Esophagus squamous epithelium (tissue), 5 donors: Measurements from ENCODE around the gene ARHGEF1. TPM values are rescaled to one million over a fixed set of nuclear protein-coding genes. Genes with fewer than 3 reads are reported as not detected.

Source experiments
- DNase-seq: peaks from one replicate; lab custom pipeline; 2025; lab: John Stamatoyannopoulos, UW
- H3K27ac ChIP-seq, 4 donors: fragments of 200-600 bp; sonication (generic); one replicate each; pipeline ENCODE4 v1.5.1; 2016 to 2019; ENCODE audit warnings: mild to moderate bottlenecking in 1 of 4
- H3K27me3 ChIP-seq, 4 donors: fragments of 200-600 bp; sonication (generic); 1 replicate in 3 of 4; 2 replicates in 1 of 4; pipeline versions ENCODE4 v1.5.1 to v1.6.0; 2017 to 2021; ENCODE audit warnings: antibody characterized with exemption in 1 of 4
- H3K36me3 ChIP-seq, 3 donors: fragments of 200-600 bp; sonication (generic); one replicate each; pipeline ENCODE4 v1.5.1; 2016 to 2019
- H3K4me1 ChIP-seq, 3 donors: fragments of 200-600 bp; sonication (generic); one replicate each; pipeline ENCODE4 v1.5.1; 2017 to 2019
- H3K4me3 ChIP-seq, 4 donors: fragments of 200-600 bp; sonication (generic); 1 replicate in 3 of 4; 2 replicates in 1 of 4; pipeline ENCODE4 v1.5.1; 2016 to 2019; ENCODE audit warnings: mild to moderate bottlenecking in 2 of 4, moderate library complexity in 1 of 4
- H3K9me3 ChIP-seq, 3 donors: fragments of 200-600 bp; sonication (generic); one replicate each; pipeline ENCODE4 v1.5.1; 2016 to 2019
- CTCF ChIP-seq, 6 experiments: fragments of 450-650 bp in 4 of 6; fragments of 200-600 bp in 2 of 6; sonication (generic) in 2 of 6; IDR thresholded peaks; one replicate each; pipeline ENCODE4 v1.5.1; 2016 to 2019; ENCODE audit warnings: antibody characterized with exemption in 6 of 6, mild to moderate bottlenecking in 4 of 6, moderate library complexity in 4 of 6
- POLR2A ChIP-seq, 4 donors: fragments of 450-650 bp; IDR thresholded peaks; one replicate each; pipeline ENCODE4 v1.6.1; 2017; ENCODE audit warnings: antibody characterized with exemption in 4 of 4, mild to moderate bottlenecking in 4 of 4, moderate library complexity in 3 of 4
- WGBS, 2 donors: methylation state at CpG; one replicate each; pipeline ENCODE4 v1.1.5; 2018; 5-methylcytosine and 5-hydroxymethylcytosine counted together
- intact Hi-C: fragments of 100-400 bp; cut with DNase I; formaldehyde crosslinking; loops from one replicate; pipeline ENCODE4 v1.15.0; 2022
- total RNA-seq, 4 donors: library from RNA; depleted of rRNA; stranded (reverse); fragments of >200 nt; gene quantifications; one replicate each; pipeline ENCODE4 v1.1.0, GENCODE V29; 2016
- donor health status: DM: yes; HTN: yes; CAD: no.

ARHGEF1 gene
- total RNA-seq, 4 donors from 2014 or later = 31.0 to 59.5 (median 56.2) TPM

- intact Hi-C loops = no loop called here
- no peak for DNase-seq
- TF ChIP-seq CTCF (IDR thresholded peaks at IDR 0.05) = no peak
- no peak for TF ChIP-seq POLR2A (IDR thresholded peaks at IDR 0.05)
- Histone ChIP-seq H3K9me3 (no peaks in the 10 kb centered on the region), H3K36me3 (no peaks in the 10 kb centered on the region), H3K4me3 (no peak overlapping the region), H3K27me3 (peaks cover 6 to 71% (median 13%) of the 10 kb centered on the region in 4 donors), H3K27ac (no peak overlapping the region), H3K4me1 (peaks cover 7 to 24% (median 11%) of the 10 kb centered on the region in 3 donors)
- WGBS, 2 donors = 80 to 96% methylated on average over 5 to 8 of the region's 9 CpGs
Observed at GRCh38 chr19:41941410-41942202, 58.6 kb downstream of the ARHGEF1 start.

- DNase-seq = no peak
- TF ChIP-seq CTCF (IDR thresholded peaks at IDR 0.05) (no peak), POLR2A (IDR thresholded peaks at IDR 0.05) (no peak)
- Histone ChIP-seq H3K27ac (no peak overlapping the region), H3K4me1 (peaks cover 7 to 22% (median 11%) of the 10 kb centered on the region in 3 donors), H3K4me3 (no peak overlapping the region), H3K36me3 (no peaks in the 10 kb centered on the region), H3K9me3 (no peaks in the 10 kb centered on the region), H3K27me3 (peaks cover 6 to 44% (median 13%) of the 10 kb centered on the region in 4 donors)
- 20 to 64% methylated on average over 1 to 2 of the region's 2 CpGs for WGBS, 2 donors
- intact Hi-C loops = no loop called here
Observed at GRCh38 chr19:41944336-41944735, 61.4 kb downstream of the ARHGEF1 start.

DNA sequence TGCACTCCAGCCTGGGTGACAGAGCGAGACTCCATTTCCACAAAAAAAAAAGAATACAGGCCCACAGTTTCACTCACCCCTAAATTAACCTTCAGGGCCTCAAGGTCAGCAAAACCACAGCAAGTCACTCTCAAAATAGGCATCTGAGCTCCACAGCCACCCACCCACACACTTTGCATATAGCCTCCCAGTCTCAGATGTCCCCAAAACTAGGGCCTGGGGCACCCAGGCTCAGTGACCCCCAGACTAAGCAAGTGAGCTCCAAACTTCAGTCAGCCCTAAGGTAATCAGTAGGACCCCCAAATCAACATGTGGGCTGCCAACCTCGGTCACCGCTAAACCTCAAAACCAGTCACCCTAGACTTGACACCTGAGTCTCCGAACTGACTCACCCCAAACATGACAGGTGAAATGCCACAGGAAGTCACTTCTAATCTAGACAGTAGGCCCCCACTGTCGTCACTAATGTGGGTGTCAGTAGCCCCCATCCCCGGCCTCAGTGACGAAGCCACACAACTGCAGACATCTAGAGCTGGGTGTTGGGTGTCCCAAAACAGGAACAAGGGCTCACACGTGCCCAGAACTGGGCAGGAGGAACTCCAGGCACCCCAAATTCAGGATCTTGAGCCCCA is 62.3 kb downstream of the ARHGEF1 start:
- Histone ChIP-seq H3K27ac (peak overlapping the region in 1 of 4 donors; percentile 55), H3K4me1 (peaks cover 5 to 15% (median 7%) of the 10 kb centered on the region in 3 donors), H3K27me3 (peaks cover 4 to 35% (median 8%) of the 10 kb centered on the region in 4 donors), H3K4me3 (no peak overlapping the region), H3K36me3 (no peaks in the 10 kb centered on the region), H3K9me3 (no peaks in the 10 kb centered on the region)
- intact Hi-C loops = no loop called here
- DNase-seq = peak; percentile 34
- 69 to 82% methylated on average over 3 to 8 of the region's 8 CpGs for WGBS, 2 donors
- no peak for TF ChIP-seq CTCF (IDR thresholded peaks at IDR 0.05)
- no peak for TF ChIP-seq POLR2A (IDR thresholded peaks at IDR 0.05)

DNA sequence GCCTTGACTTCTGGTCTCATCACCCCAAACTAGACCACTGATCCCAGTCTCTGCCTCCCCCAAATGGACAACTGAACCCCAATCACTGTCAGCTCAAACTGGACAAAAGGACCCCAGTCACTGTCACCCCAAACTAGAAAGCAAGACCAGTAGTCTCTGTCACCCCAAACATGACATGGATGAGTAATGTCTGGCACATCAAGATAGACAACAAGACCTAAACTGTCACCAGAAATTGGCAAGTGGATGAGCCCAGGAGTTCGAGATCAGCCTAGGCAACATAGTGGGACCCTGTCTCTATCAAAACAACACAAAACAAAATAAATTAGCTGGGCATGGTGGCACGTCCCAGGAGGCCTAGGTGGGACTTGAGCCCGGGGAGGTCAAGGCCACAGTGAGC is 64.1 kb downstream of the ARHGEF1 start:
- H3K27ac ChIP-seq = no peak overlapping the region
- no peaks in the 10 kb centered on the region for H3K36me3 ChIP-seq
- no peak for DNase-seq
- TF ChIP-seq CTCF (IDR thresholded peaks at IDR 0.05) (no peak), POLR2A (IDR thresholded peaks at IDR 0.05) (no peak)
- H3K4me3 ChIP-seq = no peak overlapping the region
- intact Hi-C loops = no loop called here
- WGBS, 2 donors = 77 to 81% methylated on average over 3 of the region's 3 CpGs
- H3K27me3 ChIP-seq = peaks cover 0 to 16% (median 0%) of the 10 kb centered on the region in 4 donors
- H3K9me3 ChIP-seq = no peaks in the 10 kb centered on the region
- peaks cover 0 to 12% (median 6%) of the 10 kb centered on the region in 3 donors for H3K4me1 ChIP-seq

GRCh38 chr19:41951686-41952172 is 68.7 kb downstream of the ARHGEF1 start:
- TF ChIP-seq CTCF (IDR thresholded peaks at IDR 0.05) (peak; percentile 92 to 99 (median 95)), POLR2A (IDR thresholded peaks at IDR 0.05) (no peak)
- intact Hi-C loops = loop anchor here (10.0 kb wide), 1 partner anchor 77 kb away; the partner anchor contains the start of gene CD79A
- H3K4me3 ChIP-seq = no peak overlapping the region
- DNase-seq = no peak
- H3K9me3 ChIP-seq = no peaks in the 10 kb centered on the region
- 3 to 4% methylated on average over 11 to 12 of the region's 12 CpGs for WGBS, 2 donors
- H3K4me1 ChIP-seq = peaks cover 0 to 6% (median 6%) of the 10 kb centered on the region in 3 donors
- no peak overlapping the region for H3K27ac ChIP-seq
- H3K27me3 ChIP-seq = no peaks in the 10 kb centered on the region
- H3K36me3 ChIP-seq = peaks cover 0 to 16% (median 8%) of the 10 kb centered on the region in 3 donors
